Heart right ventricle (tissue), 16 donors: ENCODE data around the gene RALGPS1. TPM values are rescaled to one million over a fixed set of nuclear protein-coding genes. Genes with fewer than 3 reads are reported as not detected.

ENCODE experiments used
- ATAC-seq, 8 donors: fragments of 200-7000 bp; cut with Tn5 transposase; one replicate each; pipeline ENCODE4 v1.9.1; 2020; ENCODE audit warnings: mild to moderate bottlenecking in 8 of 8, moderate library complexity in 8 of 8, moderate number of reproducible peaks in 1 of 8
- DNase-seq, 2 donors: peaks; one replicate each; pipeline ENCODE4 v3.0.0-alpha.2; 2020
- H3K27ac ChIP-seq, 10 donors: fragments of 200-600 bp; sonication (generic) in 2 of 10; one replicate each; pipeline versions ENCODE4 v1.5.0 to v1.8.0; 2020 to 2022; ENCODE audit warnings: mild to moderate bottlenecking in 3 of 10
- H3K27me3 ChIP-seq, 7 donors: fragments of 200-600 bp; one replicate each; pipeline ENCODE4 v1.8.0; 2021 to 2022; ENCODE audit warnings: mild to moderate bottlenecking in 2 of 7
- H3K36me3 ChIP-seq, 9 donors: fragments of 200-600 bp; sonication (generic) in 1 of 9; one replicate each; pipeline versions ENCODE4 v1.5.0 to v1.8.0; 2020 to 2022; ENCODE audit warnings: mild to moderate bottlenecking in 2 of 9
- H3K4me1 ChIP-seq, 9 donors: fragments of 200-600 bp; sonication (generic) in 1 of 9; one replicate each; pipeline versions ENCODE4 v1.5.0 to v1.8.0; 2020 to 2022; ENCODE audit warnings: mild to moderate bottlenecking in 4 of 9
- H3K4me3 ChIP-seq, 10 donors: fragments of 200-600 bp; sonication (generic) in 2 of 10; one replicate each; pipeline versions ENCODE4 v1.5.0 to v1.8.0; 2020 to 2022; ENCODE audit warnings: mild to moderate bottlenecking in 7 of 10, moderate library complexity in 2 of 10
- H3K9me3 ChIP-seq, 11 donors: fragments of 200-600 bp in 10 of 11; sonication (generic) in 2 of 11; one replicate each; pipeline versions ENCODE4 v1.5.0 to v1.8.0; 2013 to 2022; ENCODE audit warnings: mild to moderate bottlenecking in 2 of 11, control low read depth in 1 of 11, moderate library complexity in 1 of 11
- CTCF ChIP-seq, 9 donors: fragments of 200-600 bp; sonication (generic) in 2 of 9; IDR thresholded peaks; one replicate each; pipeline versions ENCODE4 v1.5.0 to v1.8.0; 2021 to 2022; ENCODE audit warnings: antibody characterized with exemption in 9 of 9, mild to moderate bottlenecking in 5 of 9, moderate library complexity in 1 of 9
- WGBS, 2 donors: extraction: QIAGEN DNeasy Blood & Tissue Kit; methylation state at CpG; one replicate each; pipeline ENCODE4 v1.1.7; 2013; ENCODE audit warnings: inconsistent platforms in 1 of 2; 5-methylcytosine and 5-hydroxymethylcytosine counted together
- intact Hi-C, 10 donors: fragments of 100-400 bp; cut with DNase I; formaldehyde crosslinking; loops; one replicate each; pipeline versions ENCODE4 v1.11.1 to v1.14.2; 2022
- polyA plus RNA-seq, 2 donors: library from polyadenylated mRNA; stranded (reverse); fragments of 200-250 nt; gene quantifications; one replicate each; pipeline ENCODE4 v1.2.3, GENCODE V29; 2013
- total RNA-seq, 10 donors: library from RNA; stranded (reverse); fragmentation: NEBNext Ultra II Directional in 3 of 10; extraction: Animal tissue kit (Norgen Biotek cat#: 25700) in 3 of 10; gene quantifications; one replicate each; pipeline versions ENCODE4 v1.2.1 to v1.2.4, GENCODE V29; 2021 to 2023
- donor health status: Arrhythmogenic right ventricular cardiomyopathy.
- donor health status: ischemic (EF 13 %, LVEDD 7.1; RV severe dilation, severe dysfunction).
- donor health status: healthy with polysubstance abuse.
- donor health status: DM: no; HTN: yes; CAD: no.
- donor health status: DM: no; HTN: no; CAD: no.
- donor health status: ischemic (EF 25% LVEDD 6.9; RV normal size, moderate dysfunction).
- donor health status: ischemic (EF 25% LVEDD 5.7; RV mildly dilated, moderate dysfunction).
- donor health status: healthy.
- donor health status: DM: yes; HTN: yes; CAD: no.
- donor health status: Ischemic cardiomyopathy.
- donor health status: ischemic (EF 35%, LVEDD 5.7; RV mildly dilated, moderate dysfunction).
- donor health status: nonischemic (EF 11% LVEDD 7.7; RV severe dilation, severe dysfunction).
- donor health status: DM: yes; HTN: yes; CAD: no.
- donor health status: PGD.
- donor health status: ischemic (EF 29% LVEDD 5.4; RV normal size, mild dysfunction).
- donor health status: nonischemic (EF 23%, LVEDD 6.1; RV moderate dilation, normal function).

RALGPS1 gene
- total and polyA plus RNA-seq, 12 donors = 4.2 to 25.0 (median 16.8) TPM

GRCh38 chr9:126926364-126926763, 11.8 kb downstream of the RALGPS1 start:
- H3K4me3 ChIP-seq = no peak overlapping the region
- H3K36me3 ChIP-seq = no peaks in the 10 kb centered on the region
- 85 to 89% methylated on average over 2 of the region's 2 CpGs for WGBS, 2 donors
- DNase-seq (no peak), ATAC-seq (no peak)
- H3K27ac ChIP-seq = no peak overlapping the region
- no peaks in the 10 kb centered on the region for H3K4me1 ChIP-seq
- intact Hi-C loops = no loop called here
- no peaks in the 10 kb centered on the region for H3K27me3 ChIP-seq
- no peaks in the 10 kb centered on the region for H3K9me3 ChIP-seq
- TF ChIP-seq CTCF (IDR thresholded peaks at IDR 0.05) = no peak

- Histone ChIP-seq H3K27ac (no peak overlapping the region), H3K9me3 (no peaks in the 10 kb centered on the region), H3K27me3 (no peaks in the 10 kb centered on the region), H3K4me3 (no peak overlapping the region), H3K36me3 (no peaks in the 10 kb centered on the region), H3K4me1 (no peaks in the 10 kb centered on the region)
- no peak for DNase-seq
- no peak for ATAC-seq
- intact Hi-C loops = no loop called here
- TF ChIP-seq CTCF (IDR thresholded peaks at IDR 0.05) = no peak
- WGBS, 2 donors = 72 to 75% methylated on average over 6 of the region's 6 CpGs
Observed at GRCh38 chr9:126927419-126927818, 12.8 kb downstream of the RALGPS1 start.

GRCh38 chr9:126932871-126933321, 18.3 kb downstream of the RALGPS1 start:
- H3K27me3 ChIP-seq = no peaks in the 10 kb centered on the region

GRCh38 chr9:126933334-126933980, 18.9 kb downstream of the RALGPS1 start:
- intact Hi-C loops = no loop called here
- H3K36me3 ChIP-seq = no peaks in the 10 kb centered on the region
- no peak for TF ChIP-seq CTCF (IDR thresholded peaks at IDR 0.05)

More at GRCh38 chr9:126932871-126933321, 18.3 kb downstream of the RALGPS1 start:
- 91 to 92% methylated on average over 11 of the region's 11 CpGs for WGBS, 2 donors
- H3K4me3 ChIP-seq = no peak overlapping the region
- no peak overlapping the region for H3K27ac ChIP-seq
- intact Hi-C loops = no loop called here
- H3K36me3 ChIP-seq = no peaks in the 10 kb centered on the region
- ATAC-seq (no peak), DNase-seq (no peak)
- TF ChIP-seq CTCF (IDR thresholded peaks at IDR 0.05) = no peak
- H3K4me1 ChIP-seq = peaks cover 0 to 22% (median 5%) of the 10 kb centered on the region in 9 donors
- peaks cover 0 to 5% (median 0%) of the 10 kb centered on the region in 11 donors for H3K9me3 ChIP-seq

More at GRCh38 chr9:126933334-126933980, 18.9 kb downstream of the RALGPS1 start:
- peaks cover 0 to 28% (median 5%) of the 10 kb centered on the region in 9 donors for H3K4me1 ChIP-seq
- no peak overlapping the region for H3K4me3 ChIP-seq
- DNase-seq (no peak), ATAC-seq (peak in 1 of 8 donors; percentile 8)
- H3K27me3 ChIP-seq = no peaks in the 10 kb centered on the region
- peaks cover 0 to 5% (median 0%) of the 10 kb centered on the region in 11 donors for H3K9me3 ChIP-seq
- H3K27ac ChIP-seq = no peak overlapping the region
- WGBS, 2 donors = 90 to 91% methylated on average over 11 of the region's 11 CpGs
